HepG2 (cell line): Measurements from ENCODE around the gene TJP2. TPM values are rescaled to one million over a fixed set of nuclear protein-coding genes. Genes with fewer than 3 reads are reported as not detected.

Experiments
- DR1 ChIP-seq: sonication (generic); formaldehyde crosslinking; IDR thresholded peaks from 2 replicates; pipeline ENCODE4 v1.8.0; 2021; ENCODE audit warnings: mild to moderate bottlenecking, missing genetic modification reagents, inconsistent platforms
- ETV5 ChIP-seq: IDR thresholded peaks from 2 replicates; pipeline ENCODE4 v1.6.1; 2018; ENCODE audit warnings: missing biosample characterization, missing genetic modification reagents, inconsistent platforms, borderline replicate concordance
- GLI4 ChIP-seq: sonication (generic); formaldehyde crosslinking; IDR thresholded peaks from 2 replicates; pipeline ENCODE4 v1.5.1; 2020; ENCODE audit warnings: missing genetic modification reagents, mild to moderate bottlenecking, moderate library complexity, borderline replicate concordance
- HNF4A ChIP-seq: sonication (generic); formaldehyde crosslinking; IDR thresholded peaks from 2 replicates; pipeline ENCODE4 v1.4.0; 2020; ENCODE audit warnings: missing genetic modification reagents
- JDP2 ChIP-seq: sonication (generic); formaldehyde crosslinking; IDR thresholded peaks from 2 replicates; pipeline ENCODE4 v1.8.1; 2022; ENCODE audit warnings: missing genetic modification reagents, borderline replicate concordance
- KAT8 ChIP-seq: IDR thresholded peaks from 2 replicates; pipeline ENCODE4 v1.6.1; 2016; ENCODE audit warnings: missing genetic modification reagents, missing compliant biosample characterization
- PAXIP1 ChIP-seq: sonication (generic); formaldehyde crosslinking; conservative IDR thresholded peaks from 2 replicates; pipeline ENCODE4 v1.4.0; 2020; ENCODE audit warnings: mild to moderate bottlenecking, missing genetic modification reagents, moderate library complexity
- PPARG ChIP-seq: conservative IDR thresholded peaks from 2 replicates; pipeline ENCODE4 v1.6.1; 2016; ENCODE audit warnings: missing biosample characterization, missing genetic modification reagents
- STAT5B ChIP-seq: sonication (generic); formaldehyde crosslinking; IDR thresholded peaks from 2 replicates; pipeline ENCODE4 v1.4.0; 2020; ENCODE audit warnings: missing genetic modification reagents
- SYNCRIP ChIP-seq: fragments of 200-400 bp; formaldehyde crosslinking; IDR thresholded peaks from 2 replicates; pipeline ENCODE4 v1.6.1; 2018; ENCODE audit warnings: mild to moderate bottlenecking, low read depth, low read length; ENCODE audit not compliant: insufficient read depth
- U2AF2 ChIP-seq: fragments of 200-400 bp; formaldehyde crosslinking; IDR thresholded peaks from 2 replicates; pipeline ENCODE4 v1.6.1; 2017; ENCODE audit warnings: low read depth, mild to moderate bottlenecking, low read length
- ZBTB33 ChIP-seq: sonication (generic); formaldehyde crosslinking; IDR thresholded peaks from 2 replicates; pipeline ENCODE4 v1.4.0; 2020; ENCODE audit warnings: missing genetic modification reagents
- ZHX2 ChIP-seq, 2 experiments: sonication (generic) in 1 of 2; formaldehyde crosslinking in 1 of 2; IDR thresholded peaks; 2 replicates each; pipeline versions ENCODE4 v1.6.1 to v1.9.0; 2014 to 2022; ENCODE audit warnings: antibody characterized with exemption in 1 of 2, borderline replicate concordance in 1 of 2, inconsistent platforms in 1 of 2, low read depth in 1 of 2, missing genetic modification reagents in 1 of 2
- ZNF446 ChIP-seq: sonication (generic); formaldehyde crosslinking; IDR thresholded peaks from 2 replicates; pipeline ENCODE4 v1.5.0; 2020; ENCODE audit warnings: mild to moderate bottlenecking, missing genetic modification reagents
- ZNF614 ChIP-seq: IDR thresholded peaks from 2 replicates; pipeline ENCODE4 v1.6.1; 2018; ENCODE audit warnings: missing biosample characterization, missing genetic modification reagents, inconsistent platforms, borderline replicate concordance
- ZNF772 ChIP-seq: sonication (generic); formaldehyde crosslinking; IDR thresholded peaks from 2 replicates; pipeline ENCODE4 v1.5.0; 2020; ENCODE audit warnings: mild to moderate bottlenecking, missing genetic modification reagents
- polyA plus RNA-seq, 8 experiments: library from polyadenylated mRNA; depleted of rRNA in 3 of 8; stranded (reverse) in 7 of 8; unstranded in 1 of 8; fragments of >200 nt; fragmentation: Illumina TruSeq in 4 of 8; extraction: Trizol in 4 of 8; gene quantifications; 2 replicates each; pipeline versions ENCODE4 v1.2.1 to v1.2.3, GENCODE V29; 2011 to 2016; ENCODE audit warnings: low read depth in 4 of 8, missing spikeins in 1 of 8, mixed read lengths in 1 of 8; ENCODE audit not compliant: insufficient read depth in 1 of 8
- total RNA-seq, 5 experiments: library from RNA; depleted of rRNA; stranded (reverse); fragments of >200 nt; fragmentation: Illumina TruSeq; extraction: Trizol; gene quantifications; 2 replicates each; pipeline ENCODE4 v1.2.3, GENCODE V29; 2016; ENCODE audit warnings: low read depth in 1 of 5

The TJP2 gene
- total and polyA plus RNA-seq, 2 of the 13 experiments (the other 11 are each of a cell fraction or from before 2014, with no cell fraction given): 109 to 110 TPM

DNA sequence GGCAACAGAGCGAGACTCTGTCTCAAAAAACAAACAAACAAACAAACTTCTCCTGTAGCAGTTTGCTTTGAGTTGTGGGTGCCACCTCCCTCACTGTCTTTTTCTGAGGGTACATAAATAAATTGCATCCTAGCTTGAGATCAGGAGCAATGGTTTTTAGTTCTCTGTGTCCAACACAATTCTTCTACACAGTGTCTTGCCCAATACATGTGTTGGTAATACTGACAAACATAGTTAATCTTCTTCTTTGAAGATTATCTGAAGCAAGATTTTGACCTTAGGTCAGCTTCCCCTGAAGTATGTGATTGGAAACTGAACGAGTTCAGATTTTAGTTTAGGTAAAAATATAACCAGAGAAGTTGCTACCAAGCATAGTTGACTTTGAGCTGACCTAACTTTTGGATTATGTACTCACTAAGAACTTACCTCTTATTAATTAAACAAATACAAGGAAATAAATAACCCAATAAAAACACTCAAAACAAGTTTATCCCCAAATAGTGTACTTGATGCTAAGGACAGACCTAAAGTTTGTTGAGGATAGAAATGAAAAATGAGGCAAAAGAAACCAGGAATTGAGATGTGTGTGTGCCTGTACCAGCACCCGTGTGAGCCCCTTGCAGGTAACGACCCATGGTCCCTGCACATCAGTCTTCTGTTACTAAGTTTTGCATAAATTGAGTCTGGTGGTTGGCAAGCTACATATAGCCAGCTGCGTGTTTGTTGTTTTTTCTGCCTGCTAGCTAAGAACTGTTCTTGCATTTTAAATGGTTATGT is 16.2 kb downstream of the TJP2 start (continued):
- peak; percentile 87 for TF ChIP-seq PAXIP1 (CRISPR knock-in tag)
- no peak for TF ChIP-seq SYNCRIP
- TF ChIP-seq PPARG: peak; percentile 73
- no peak for TF ChIP-seq ZNF772 (CRISPR knock-in tag)
- no peak for TF ChIP-seq STAT5B (CRISPR knock-in tag)
- TF ChIP-seq KAT8 (CRISPR knock-in tag): peak; percentile 43; the same call in 1 of the 2 replicates
- no peak for TF ChIP-seq ZHX2 (IDR thresholded peaks at IDR 0.05; ENCODE audit: low read depth)
- no peak for TF ChIP-seq ZHX2 (CRISPR knock-in tag; IDR thresholded peaks at IDR 0.05; ENCODE audit: borderline replicate concordance)
- no peak for TF ChIP-seq DR1
- no peak for TF ChIP-seq GLI4 (CRISPR knock-in tag)
- TF ChIP-seq HNF4A (CRISPR knock-in tag): peak; percentile 85
- TF ChIP-seq ZNF446: no peak
- peak; percentile 24; the same call in 1 of the 2 replicates for TF ChIP-seq JDP2 (CRISPR knock-in tag)
- TF ChIP-seq U2AF2: no peak
- no peak for TF ChIP-seq ZBTB33 (CRISPR knock-in tag)
- TF ChIP-seq ETV5 (CRISPR knock-in tag): peak; percentile 58
- 0 out of 2 replicates have a peak, but pooled peaks have one; percentile 62 for TF ChIP-seq ZNF614
